Measurements from ENCODE around the gene GHRHR.

GRCh38 chr7:31000161-31000693 lies 36.5 kb downstream of the GHRHR start:
- TF ChIP-seq, protein P1, sequence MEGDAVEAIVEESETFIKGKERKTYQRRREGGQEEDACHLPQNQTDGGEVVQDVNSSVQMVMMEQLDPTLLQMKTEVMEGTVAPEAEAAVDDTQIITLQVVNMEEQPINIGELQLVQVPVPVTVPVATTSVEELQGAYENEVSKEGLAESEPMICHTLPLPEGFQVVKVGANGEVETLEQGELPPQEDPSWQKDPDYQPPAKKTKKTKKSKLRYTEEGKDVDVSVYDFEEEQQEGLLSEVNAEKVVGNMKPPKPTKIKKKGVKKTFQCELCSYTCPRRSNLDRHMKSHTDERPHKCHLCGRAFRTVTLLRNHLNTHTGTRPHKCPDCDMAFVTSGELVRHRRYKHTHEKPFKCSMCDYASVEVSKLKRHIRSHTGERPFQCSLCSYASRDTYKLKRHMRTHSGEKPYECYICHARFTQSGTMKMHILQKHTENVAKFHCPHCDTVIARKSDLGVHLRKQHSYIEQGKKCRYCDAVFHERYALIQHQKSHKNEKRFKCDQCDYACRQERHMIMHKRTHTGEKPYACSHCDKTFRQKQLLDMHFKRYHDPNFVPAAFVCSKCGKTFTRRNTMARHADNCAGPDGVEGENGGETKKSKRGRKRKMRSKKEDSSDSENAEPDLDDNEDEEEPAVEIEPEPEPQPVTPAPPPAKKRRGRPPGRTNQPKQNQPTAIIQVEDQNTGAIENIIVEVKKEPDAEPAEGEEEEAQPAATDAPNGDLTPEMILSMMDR (conservative IDR thresholded peaks at IDR 0.05; ENCODE audit: low read depth, low read length), result no peak
- TF ChIP-seq RCOR1 (IDR thresholded peaks at IDR 0.05; ENCODE audit: insufficient replicate concordance, low read length) (no peak), MAFK (IDR thresholded peaks at IDR 0.05; ENCODE audit: low read depth, low read length) (no peak), SMC3 (IDR thresholded peaks at IDR 0.05; ENCODE audit: low read depth, low read length) (no peak), RFX5 (IDR thresholded peaks at IDR 0.05; ENCODE audit: low read depth, low read length) (no peak), POLR2A (IDR thresholded peaks at IDR 0.05; ENCODE audit: low read depth, low read length) (no peak), NFE2L2 (IDR thresholded peaks at IDR 0.05; ENCODE audit: low read depth, low read length) (no peak), RAD21 (IDR thresholded peaks at IDR 0.05; ENCODE audit: low read length) (no peak), CEBPB (IDR thresholded peaks at IDR 0.05; ENCODE audit: low read depth, low read length) (no peak)
- TF ChIP-seq, protein P2, sequence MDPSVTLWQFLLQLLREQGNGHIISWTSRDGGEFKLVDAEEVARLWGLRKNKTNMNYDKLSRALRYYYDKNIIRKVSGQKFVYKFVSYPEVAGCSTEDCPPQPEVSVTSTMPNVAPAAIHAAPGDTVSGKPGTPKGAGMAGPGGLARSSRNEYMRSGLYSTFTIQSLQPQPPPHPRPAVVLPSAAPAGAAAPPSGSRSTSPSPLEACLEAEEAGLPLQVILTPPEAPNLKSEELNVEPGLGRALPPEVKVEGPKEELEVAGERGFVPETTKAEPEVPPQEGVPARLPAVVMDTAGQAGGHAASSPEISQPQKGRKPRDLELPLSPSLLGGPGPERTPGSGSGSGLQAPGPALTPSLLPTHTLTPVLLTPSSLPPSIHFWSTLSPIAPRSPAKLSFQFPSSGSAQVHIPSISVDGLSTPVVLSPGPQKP (IDR thresholded peaks at IDR 0.05; ENCODE audit: borderline replicate concordance, low read depth, low read length), result no peak
